ENCODE measurements around the gene FGD5.

GRCh38 chr3:14797731-14798130 is 21.0 kb upstream of the FGD5 start:
- TF ChIP-seq CTCF (IDR thresholded peaks at IDR 0.05) (no peak), ZFX (IDR thresholded peaks at IDR 0.05; ENCODE audit: borderline replicate concordance) (no peak)
